Mammary epithelial cell (primary cell): ENCODE measurements around the gene NR1I2.

Experiments used
- EZH2 ChIP-seq: IDR thresholded peaks from 2 replicates; pipeline ENCODE4 v1.6.1; 2012; ENCODE audit warnings: low read length, inconsistent platforms, borderline replicate concordance
- TF ChIP-seq, protein P1 (sequence below), 2 donors: IDR thresholded peaks in 1 of 2; conservative IDR thresholded peaks in 1 of 2; 2 replicates each; pipeline ENCODE4 v1.5.1; 2011 to 2012; ENCODE audit warnings: inconsistent platforms in 2 of 2, low read length in 2 of 2, mild to moderate bottlenecking in 2 of 2, control low read depth in 1 of 2, low read depth in 1 of 2; ENCODE audit not compliant: insufficient read depth in 1 of 2; ENCODE audit errors: extremely low read depth in 1 of 2

DNA sequence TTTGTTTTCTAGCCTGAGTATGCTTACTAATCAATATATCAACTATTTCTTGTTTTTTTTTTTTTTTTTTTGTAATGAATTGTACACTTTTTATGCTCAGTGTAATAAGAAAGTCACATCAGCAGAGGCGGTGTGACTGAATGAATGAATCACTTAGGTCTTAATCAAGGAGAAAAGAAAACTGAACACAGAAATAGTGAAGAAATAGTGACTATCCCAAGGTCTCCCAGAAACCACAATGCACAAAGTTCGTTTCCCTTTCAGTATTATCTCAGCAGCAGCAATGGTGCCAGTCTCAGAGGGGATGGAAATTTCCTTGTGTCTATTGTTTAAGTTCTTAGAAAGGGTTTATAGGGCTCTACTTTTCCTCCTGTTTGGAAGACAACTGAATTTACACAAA, 80.7 kb downstream of the NR1I2 start:
- TF ChIP-seq EZH2 = no peak
- TF ChIP-seq, protein P1, sequence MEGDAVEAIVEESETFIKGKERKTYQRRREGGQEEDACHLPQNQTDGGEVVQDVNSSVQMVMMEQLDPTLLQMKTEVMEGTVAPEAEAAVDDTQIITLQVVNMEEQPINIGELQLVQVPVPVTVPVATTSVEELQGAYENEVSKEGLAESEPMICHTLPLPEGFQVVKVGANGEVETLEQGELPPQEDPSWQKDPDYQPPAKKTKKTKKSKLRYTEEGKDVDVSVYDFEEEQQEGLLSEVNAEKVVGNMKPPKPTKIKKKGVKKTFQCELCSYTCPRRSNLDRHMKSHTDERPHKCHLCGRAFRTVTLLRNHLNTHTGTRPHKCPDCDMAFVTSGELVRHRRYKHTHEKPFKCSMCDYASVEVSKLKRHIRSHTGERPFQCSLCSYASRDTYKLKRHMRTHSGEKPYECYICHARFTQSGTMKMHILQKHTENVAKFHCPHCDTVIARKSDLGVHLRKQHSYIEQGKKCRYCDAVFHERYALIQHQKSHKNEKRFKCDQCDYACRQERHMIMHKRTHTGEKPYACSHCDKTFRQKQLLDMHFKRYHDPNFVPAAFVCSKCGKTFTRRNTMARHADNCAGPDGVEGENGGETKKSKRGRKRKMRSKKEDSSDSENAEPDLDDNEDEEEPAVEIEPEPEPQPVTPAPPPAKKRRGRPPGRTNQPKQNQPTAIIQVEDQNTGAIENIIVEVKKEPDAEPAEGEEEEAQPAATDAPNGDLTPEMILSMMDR (conservative IDR thresholded peaks at IDR 0.05 in 1 of 2, IDR thresholded peaks at IDR 0.05 in 1 of 2; ENCODE audit: extremely low read depth in 1 of 2, insufficient read depth in 1 of 2, low read depth in 1 of 2, low read length in 2 of 2) = no peak
